ENCODE results near the gene UGT1A10.
A peak's percentile ranks its signal among the peaks of the same experiment; 100 is the strongest.

The UGT1A10 gene

DNA sequence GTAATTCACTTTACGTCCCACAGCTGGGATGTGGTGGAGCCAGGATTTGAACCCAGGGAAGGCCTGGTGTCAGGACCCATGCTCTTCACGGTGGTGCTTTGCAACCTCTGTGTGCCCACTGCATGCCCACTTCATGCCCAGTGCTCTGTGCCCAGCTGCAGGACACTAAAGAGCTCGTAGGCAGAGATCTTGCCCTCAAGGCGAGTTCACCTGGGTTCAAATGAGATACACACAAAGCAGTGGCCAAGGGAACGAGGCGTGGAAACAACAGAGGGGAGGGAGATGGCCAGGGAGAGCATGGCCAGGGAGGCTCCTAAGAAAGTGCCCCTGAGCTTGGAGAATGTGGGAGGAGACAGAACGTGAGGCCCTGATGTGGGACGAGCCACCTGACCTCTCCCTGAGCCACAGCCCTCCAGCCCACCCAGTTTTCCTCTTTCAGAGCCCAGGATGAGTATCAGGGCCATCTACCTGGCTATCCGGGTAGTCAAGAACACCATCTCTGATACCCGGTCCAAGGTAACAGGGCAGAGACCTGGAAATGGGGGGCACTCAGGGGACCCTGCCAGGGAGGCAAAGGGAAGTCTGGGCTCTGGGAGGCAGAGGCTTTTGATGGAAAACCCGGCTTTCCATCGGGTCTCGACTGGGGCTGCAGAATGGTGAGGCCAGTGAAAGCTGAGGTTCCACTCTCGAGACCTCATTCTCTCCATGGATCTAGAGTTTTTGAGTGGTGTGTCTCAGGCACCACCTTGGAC, 162.3 kb downstream of the UGT1A10 start:
- no peak overlapping the region for H3K4me3 ChIP-seq (ENCODE audit: low read depth, low read length)
- no peak for DNase-seq (ENCODE audit: low read depth)
- TF ChIP-seq, protein P1, sequence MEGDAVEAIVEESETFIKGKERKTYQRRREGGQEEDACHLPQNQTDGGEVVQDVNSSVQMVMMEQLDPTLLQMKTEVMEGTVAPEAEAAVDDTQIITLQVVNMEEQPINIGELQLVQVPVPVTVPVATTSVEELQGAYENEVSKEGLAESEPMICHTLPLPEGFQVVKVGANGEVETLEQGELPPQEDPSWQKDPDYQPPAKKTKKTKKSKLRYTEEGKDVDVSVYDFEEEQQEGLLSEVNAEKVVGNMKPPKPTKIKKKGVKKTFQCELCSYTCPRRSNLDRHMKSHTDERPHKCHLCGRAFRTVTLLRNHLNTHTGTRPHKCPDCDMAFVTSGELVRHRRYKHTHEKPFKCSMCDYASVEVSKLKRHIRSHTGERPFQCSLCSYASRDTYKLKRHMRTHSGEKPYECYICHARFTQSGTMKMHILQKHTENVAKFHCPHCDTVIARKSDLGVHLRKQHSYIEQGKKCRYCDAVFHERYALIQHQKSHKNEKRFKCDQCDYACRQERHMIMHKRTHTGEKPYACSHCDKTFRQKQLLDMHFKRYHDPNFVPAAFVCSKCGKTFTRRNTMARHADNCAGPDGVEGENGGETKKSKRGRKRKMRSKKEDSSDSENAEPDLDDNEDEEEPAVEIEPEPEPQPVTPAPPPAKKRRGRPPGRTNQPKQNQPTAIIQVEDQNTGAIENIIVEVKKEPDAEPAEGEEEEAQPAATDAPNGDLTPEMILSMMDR (IDR thresholded peaks at IDR 0.05; ENCODE audit: insufficient read depth, low read depth, low read length, missing control alignments): no peak

DNA sequence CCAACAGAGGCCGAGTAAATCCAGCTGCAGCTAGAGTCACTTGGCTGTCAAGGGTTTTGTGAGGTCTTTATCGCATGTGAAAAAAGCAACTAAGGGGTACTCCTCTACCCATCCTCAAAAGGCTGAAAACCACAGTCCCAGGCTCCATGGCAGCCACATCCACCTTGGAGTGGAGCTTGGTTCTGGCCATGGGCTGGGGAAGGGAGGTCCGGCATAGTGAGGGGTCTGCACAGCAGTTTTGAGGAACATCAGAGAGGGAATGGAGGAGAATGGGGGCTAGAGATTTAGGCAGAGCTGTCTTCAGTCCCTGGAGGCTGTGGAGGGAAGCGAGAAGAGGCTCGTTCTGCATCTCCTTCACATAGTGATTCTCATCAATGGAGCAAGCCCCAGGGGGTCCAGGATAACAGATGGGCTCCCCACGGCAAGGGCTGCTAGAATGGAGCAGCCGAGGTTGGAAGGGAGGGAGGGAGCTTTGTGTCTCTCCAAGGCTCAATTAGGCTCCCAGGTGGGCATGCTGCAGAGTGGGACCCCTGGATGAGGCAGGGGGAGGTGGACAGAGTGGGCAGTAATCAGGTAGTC, 162.9 kb downstream of the UGT1A10 start:
- TF ChIP-seq, protein P1 (IDR thresholded peaks at IDR 0.05; ENCODE audit: insufficient read depth, low read depth, low read length, missing control alignments): no peak
- DNase-seq (ENCODE audit: low read depth): no peak
- H3K4me3 ChIP-seq (ENCODE audit: low read depth, low read length): no peak overlapping the region

DNA sequence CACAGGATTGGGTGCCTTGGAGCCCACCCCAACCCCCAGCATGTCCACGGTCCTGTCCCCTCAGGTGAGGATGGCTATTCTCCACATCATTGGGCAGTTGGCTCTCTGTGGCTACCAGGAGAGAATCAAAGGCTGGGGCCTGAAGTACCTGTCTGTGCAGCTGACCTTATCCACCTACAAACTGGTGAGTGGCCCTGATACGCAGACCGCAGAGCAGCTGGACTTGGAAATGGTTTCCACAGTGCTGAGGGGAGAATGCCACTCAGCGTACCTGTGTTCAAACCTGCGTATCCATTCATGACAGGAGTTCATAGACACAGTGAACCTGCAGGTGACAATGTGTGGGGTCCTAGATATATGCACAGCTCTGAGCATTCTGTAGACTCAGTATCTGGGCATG, 163.5 kb downstream of the UGT1A10 start:
- no peak for DNase-seq (ENCODE audit: low read depth)
- TF ChIP-seq, protein P1 (IDR thresholded peaks at IDR 0.05; ENCODE audit: insufficient read depth, low read depth, low read length, missing control alignments): no peak
- no peak overlapping the region for H3K4me3 ChIP-seq (ENCODE audit: low read depth, low read length)

DNA sequence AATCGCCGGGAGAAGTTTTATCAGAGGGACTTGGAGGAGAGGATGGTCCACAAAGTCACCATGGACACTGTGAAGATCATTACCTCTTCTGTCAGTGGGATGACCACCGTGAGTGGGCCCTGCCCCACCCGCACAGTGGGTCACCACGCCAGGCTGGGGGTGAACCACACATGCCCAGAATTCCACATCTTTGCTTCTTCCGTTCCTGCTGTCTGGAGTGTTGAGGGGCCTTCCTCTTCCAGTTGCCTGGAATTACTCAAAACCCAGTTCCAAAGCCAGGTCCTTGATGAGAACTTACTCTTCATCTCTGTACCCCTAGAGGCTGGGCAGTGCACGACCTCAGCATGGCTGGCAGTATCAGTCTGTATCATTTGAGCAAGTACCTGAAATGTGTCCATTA, 164.0 kb downstream of the UGT1A10 start:
- no peak overlapping the region for H3K4me3 ChIP-seq (ENCODE audit: low read depth, low read length)
- DNase-seq (ENCODE audit: low read depth): no peak
- TF ChIP-seq, protein P1 (IDR thresholded peaks at IDR 0.05; ENCODE audit: insufficient read depth, low read depth, low read length, missing control alignments): no peak

DNA sequence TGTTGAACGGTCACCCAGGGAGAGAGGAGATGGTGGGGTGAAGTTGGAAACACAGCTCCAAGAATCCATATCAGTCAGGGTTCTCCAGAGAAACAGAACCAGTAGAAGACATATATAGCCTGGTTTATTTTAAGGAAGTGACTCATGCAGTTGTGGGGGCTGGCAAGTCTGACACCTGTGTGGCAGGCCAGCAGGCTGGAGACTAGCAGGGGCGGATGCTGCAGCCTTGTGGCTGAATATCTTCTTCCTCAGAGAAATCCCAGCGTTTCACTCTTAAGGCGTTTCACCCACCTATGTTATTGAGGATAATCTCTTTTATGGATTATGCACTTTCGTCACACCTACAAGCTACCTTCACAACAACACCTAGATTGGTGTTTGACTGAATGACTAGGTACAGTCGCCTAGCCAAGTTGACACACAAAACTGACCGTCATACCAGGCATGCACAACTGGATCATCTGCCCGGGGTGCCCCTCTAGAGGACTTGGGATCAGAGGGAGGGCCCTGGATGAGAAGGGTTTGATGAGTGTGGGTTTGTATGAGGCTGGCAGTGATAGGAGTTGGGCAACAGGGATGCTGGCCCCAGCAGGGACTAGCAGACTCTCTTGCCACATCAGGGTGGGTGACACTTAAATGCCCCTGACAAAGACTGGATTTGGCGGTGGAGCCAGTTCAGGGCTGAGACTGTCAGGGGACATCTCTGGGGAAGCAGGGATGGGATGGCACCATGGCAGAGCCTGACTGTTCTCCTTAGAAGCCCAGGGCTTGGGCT, 165.3 kb downstream of the UGT1A10 start:
- TF ChIP-seq, protein P1 (IDR thresholded peaks at IDR 0.05; ENCODE audit: insufficient read depth, low read depth, low read length, missing control alignments): no peak
- H3K4me3 ChIP-seq (ENCODE audit: low read depth, low read length): no peak overlapping the region
- DNase-seq (ENCODE audit: low read depth): peak; percentile 49

DNA sequence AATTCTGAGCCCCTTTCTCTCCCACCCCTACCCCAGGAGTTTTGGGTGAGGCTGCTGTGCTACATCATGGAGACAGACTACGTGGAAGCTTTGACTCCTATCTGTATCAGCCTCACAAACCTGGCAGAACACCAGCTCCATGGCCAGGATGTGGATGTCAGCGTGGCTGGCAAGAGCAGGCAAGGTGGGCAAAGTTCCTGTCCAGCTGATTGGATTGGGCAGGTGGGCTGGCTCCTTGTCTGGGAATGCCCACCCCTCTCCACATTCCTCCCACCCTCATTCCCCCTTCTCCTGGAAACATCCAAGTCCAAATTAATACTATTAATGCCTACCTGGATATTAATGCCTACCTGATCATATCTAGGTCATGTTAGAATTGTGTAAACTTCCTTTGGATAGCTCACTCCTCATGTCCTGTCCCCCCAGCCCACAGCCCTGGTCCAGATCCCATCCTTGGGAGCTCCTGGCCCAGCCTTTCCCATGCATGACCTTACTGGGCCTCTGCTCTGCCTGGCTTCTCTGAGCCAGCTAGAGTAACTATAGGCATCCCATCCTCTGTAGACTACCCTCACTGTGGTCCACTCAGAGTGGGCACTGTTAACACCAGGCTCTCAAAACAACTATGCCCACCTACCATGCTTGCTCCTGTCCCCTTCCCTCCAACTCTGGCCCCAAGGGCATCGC, 166.0 kb downstream of the UGT1A10 start:
- TF ChIP-seq, protein P1 (IDR thresholded peaks at IDR 0.05; ENCODE audit: insufficient read depth, low read depth, low read length, missing control alignments): no peak
- no peak overlapping the region for H3K4me3 ChIP-seq (ENCODE audit: low read depth, low read length)
- DNase-seq (ENCODE audit: low read depth): no peak

Measured in GM12865 (cell line).